CD4-positive, alpha-beta T cell (primary cell): ENCODE results near the gene SH3RF2. TPM values are rescaled to one million over a fixed set of nuclear protein-coding genes. Genes with fewer than 3 reads are reported as not detected.

Experiments used
- ATAC-seq: fragments of 200-7000 bp; cut with Tn5 transposase; one replicate; pipeline ENCODE4 v1.10.0; 2022; ENCODE audit warnings: mild to moderate bottlenecking; ENCODE audit not compliant: poor library complexity
- CTCF ChIA-PET: fragments of 350-600 bp; sonication (Branson Sonifier 250); formaldehyde crosslinking; loops from one replicate; lab custom pipeline; 2021; ENCODE audit warnings: antibody characterized with exemption, inconsistent platforms; lab: Charles Lee
- POLR2A ChIA-PET: fragments of 350-600 bp; sonication (Branson Sonifier 250); formaldehyde crosslinking; loops from one replicate; lab custom pipeline; 2021; ENCODE audit warnings: antibody characterized with exemption, inconsistent platforms; lab: Charles Lee
- DNase-seq, 14 experiments: peaks; one replicate each; pipeline ENCODE4 v3.0.0-alpha.2; 2013 to 2020; ENCODE audit warnings: mixed read lengths in 2 of 14
- H3K27ac ChIP-seq, 2 donors: one replicate each; pipeline versions ENCODE4 v1.5.1 to v1.7.0; 2013; ENCODE audit warnings: low read length in 2 of 2, low read depth in 1 of 2, mild to moderate bottlenecking in 1 of 2
- H3K27me3 ChIP-seq, 2 experiments: 1 replicate in 1 of 2; 2 replicates in 1 of 2; pipeline versions ENCODE4 v1.6.1 to v1.7.0; 2013; ENCODE audit warnings: low read length in 2 of 2, control low read depth in 1 of 2, mild to moderate bottlenecking in 1 of 2, moderate library complexity in 1 of 2; ENCODE audit not compliant: insufficient read depth in 2 of 2, control insufficient read depth in 1 of 2
- H3K36me3 ChIP-seq: one replicate; pipeline ENCODE4 v1.6.1; 2013; ENCODE audit warnings: low read length, control low read depth; ENCODE audit not compliant: insufficient read depth
- H3K4me1 ChIP-seq: one replicate; pipeline ENCODE4 v1.6.1; 2013; ENCODE audit warnings: low read length, control low read depth; ENCODE audit not compliant: insufficient read depth
- H3K4me3 ChIP-seq: one replicate; pipeline ENCODE4 v1.5.1; 2013; ENCODE audit warnings: mild to moderate bottlenecking, low read length, moderate library complexity
- H3K9me3 ChIP-seq, 2 experiments: 1 replicate in 1 of 2; 2 replicates in 1 of 2; pipeline versions ENCODE4 v1.6.1 to v1.7.0; 2013; ENCODE audit warnings: low read length in 2 of 2, mild to moderate bottlenecking in 2 of 2, control low read depth in 1 of 2, moderate library complexity in 1 of 2; ENCODE audit not compliant: control insufficient read depth in 1 of 2, insufficient read depth in 1 of 2
- H3K27ac Mint-ChIP-seq: one replicate; pipeline ENCODE4 v1.8.0; 2020; ENCODE audit warnings: mixed read lengths
- H3K27me3 Mint-ChIP-seq: one replicate; pipeline ENCODE4 v1.8.0; 2021; ENCODE audit warnings: mixed read lengths
- H3K36me3 Mint-ChIP-seq: one replicate; pipeline ENCODE4 v1.8.0; 2021; ENCODE audit warnings: low read depth, mixed read lengths
- H3K4me1 Mint-ChIP-seq: one replicate; pipeline ENCODE4 v1.8.0; 2021; ENCODE audit warnings: low read depth, mixed read lengths
- H3K4me3 Mint-ChIP-seq: one replicate; pipeline ENCODE4 v1.8.0; 2020; ENCODE audit warnings: mild to moderate bottlenecking, mixed read lengths
- H3K9me3 Mint-ChIP-seq: one replicate; pipeline ENCODE4 v1.8.0; 2020; ENCODE audit warnings: mixed read lengths
- CTCF ChIP-seq: fragments of 200-600 bp; IDR thresholded peaks from one replicate; pipeline ENCODE4 v1.8.0; 2022; ENCODE audit warnings: antibody characterized with exemption, mild to moderate bottlenecking
- intact Hi-C, 2 experiments: fragments of 100-400 bp; cut with DNase I in 1 of 2; cut with micrococcal nuclease in 1 of 2; formaldehyde crosslinking; loops; one replicate each; pipeline versions ENCODE4 v1.15.1 to v1.9.0; 2023 to 2025; cut with DNase I, micrococcal nuclease
- total RNA-seq, 174 experiments: library from RNA in 2 of 174; stranded (reverse) in 2 of 174; gene quantifications; one replicate each; pipeline ENCODE4 v1.2.3 and lab custom pipeline; 2021 to 2026

Gene SH3RF2
- total RNA-seq, 2 experiments from 2014 or later = 0.11 to 0.42 TPM

DNA sequence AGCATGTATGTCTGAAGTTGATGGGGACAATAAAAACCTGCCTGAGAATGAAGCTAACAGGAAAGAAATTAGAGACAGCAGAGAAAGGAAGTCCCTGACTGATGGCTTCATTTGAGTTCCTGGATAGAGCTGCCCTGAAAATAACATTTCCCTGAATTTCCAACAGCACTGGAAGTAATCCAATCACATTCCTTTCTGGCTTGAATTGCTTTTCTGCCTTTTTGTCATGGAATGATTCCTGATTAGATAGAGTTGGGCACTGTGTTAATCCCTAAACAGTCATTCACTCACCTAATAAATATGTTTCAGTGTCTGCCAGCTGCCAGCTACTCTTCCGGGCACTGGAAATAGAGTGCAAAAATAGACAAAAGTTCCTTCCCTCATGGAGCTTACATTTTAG is 30.0 kb upstream of the SH3RF2 start:
- ChIA-PET CTCF (no interaction called here), POLR2A (no interaction called here)
- ATAC-seq = no peak

GRCh38 chr5:145908206-145908960 is 28.0 kb upstream of the SH3RF2 start:
- no peak overlapping the region for H3K27ac Mint-ChIP-seq

More for the DNA sequence above, 30.0 kb upstream of the SH3RF2 start:
- Mint-ChIP-seq H3K4me1 (no peaks in the 10 kb centered on the region), H3K9me3 (no peaks in the 10 kb centered on the region), H3K36me3 (no peaks in the 10 kb centered on the region), H3K4me3 (no peak overlapping the region), H3K27me3 (peaks cover 10% of the 10 kb centered on the region), H3K27ac (no peak overlapping the region)
- H3K36me3 ChIP-seq = no peaks in the 10 kb centered on the region
- H3K9me3 ChIP-seq = no peaks in the 10 kb centered on the region
- no peak for TF ChIP-seq CTCF
- H3K27me3 ChIP-seq = no peaks in the 10 kb centered on the region
- H3K4me3 ChIP-seq = no peak overlapping the region
- no peaks in the 10 kb centered on the region for H3K4me1 ChIP-seq
- no peak overlapping the region for H3K27ac ChIP-seq
- no peak for DNase-seq
- intact Hi-C loops = no loop called here

GRCh38 chr5:145911164-145911563 is 25.2 kb upstream of the SH3RF2 start:
- H3K36me3 Mint-ChIP-seq = no peaks in the 10 kb centered on the region
- H3K4me1 Mint-ChIP-seq = no peaks in the 10 kb centered on the region
- Histone ChIP-seq H3K36me3 (no peaks in the 10 kb centered on the region), H3K27ac (no peak overlapping the region), H3K4me3 (no peak overlapping the region), H3K4me1 (no peaks in the 10 kb centered on the region), H3K9me3 (no peaks in the 10 kb centered on the region), H3K27me3 (no peaks in the 10 kb centered on the region)
- no peak overlapping the region for H3K27ac Mint-ChIP-seq
- TF ChIP-seq CTCF = no peak
- DNase-seq = no peak
- no peak overlapping the region for H3K4me3 Mint-ChIP-seq
- ChIA-PET CTCF (no interaction called here), POLR2A (no interaction called here)
- intact Hi-C loops = no loop called here
- H3K27me3 Mint-ChIP-seq = peaks cover 10% of the 10 kb centered on the region
- no peak for ATAC-seq
- no peaks in the 10 kb centered on the region for H3K9me3 Mint-ChIP-seq

More at GRCh38 chr5:145908206-145908960, 28.0 kb upstream of the SH3RF2 start:
- H3K9me3 ChIP-seq = no peaks in the 10 kb centered on the region
- TF ChIP-seq CTCF = no peak
- ATAC-seq = no peak
- H3K9me3 Mint-ChIP-seq = no peaks in the 10 kb centered on the region
- no peaks in the 10 kb centered on the region for H3K27me3 ChIP-seq
- no peaks in the 10 kb centered on the region for H3K4me1 Mint-ChIP-seq
- H3K4me3 ChIP-seq = no peak overlapping the region
- CTCF ChIA-PET = no interaction called here
- H3K36me3 Mint-ChIP-seq = no peaks in the 10 kb centered on the region
- no peak overlapping the region for H3K27ac ChIP-seq
- H3K4me1 ChIP-seq = no peaks in the 10 kb centered on the region
- no peaks in the 10 kb centered on the region for H3K36me3 ChIP-seq
- peaks cover 10% of the 10 kb centered on the region for H3K27me3 Mint-ChIP-seq
- DNase-seq = no peak
- POLR2A ChIA-PET = no interaction called here
- intact Hi-C loops = no loop called here
- no peak overlapping the region for H3K4me3 Mint-ChIP-seq
